ENCODE measurements around the gene SPECC1L. TPM values are rescaled to one million over a fixed set of nuclear protein-coding genes. Genes with fewer than 3 reads are reported as not detected.

Gene SPECC1L
- total RNA-seq, 1 experiment from 2014 or later = 52.2 TPM

GRCh38 chr22:24407278-24407665, 136.6 kb downstream of the SPECC1L start:
- CTCF ChIA-PET = interaction anchor here (1.0 kb wide), 1 partner anchor 8 kb away, joined by 3 read pairs; no protein-coding TSS in a partner anchor
- BruUV-seq (replicated peaks) = no TSS peak
- intact Hi-C loops (cut with micrococcal nuclease; ENCODE audit: unreplicated experiment) = no loop called here
- H3K27ac Mint-ChIP-seq (ENCODE audit: unreplicated experiment) = no peak overlapping the region
- peaks cover 26% of the 10 kb centered on the region for H3K36me3 Mint-ChIP-seq (ENCODE audit: insufficient read depth, unreplicated experiment)
- no peaks in the 10 kb centered on the region for H3K27me3 Mint-ChIP-seq (ENCODE audit: unreplicated experiment)
- no peaks in the 10 kb centered on the region for H3K9me3 Mint-ChIP-seq (ENCODE audit: low read depth, unreplicated experiment)
- H3K4me1 Mint-ChIP-seq (ENCODE audit: low read depth, unreplicated experiment) = peaks cover 27% of the 10 kb centered on the region
- no peak overlapping the region for H3K4me3 Mint-ChIP-seq (ENCODE audit: low read depth, unreplicated experiment)
- no peak for TF ChIP-seq CTCF (IDR thresholded peaks at IDR 0.05; ENCODE audit: unreplicated experiment)
- no peak for DNase-seq

- H3K27ac Mint-ChIP-seq (ENCODE audit: unreplicated experiment) = no peak overlapping the region
These were observed 137.3 kb downstream of the SPECC1L start for GRCh38 chr22:24407884-24408283.

GRCh38 chr22:24408630-24409029, 138.0 kb downstream of the SPECC1L start:
- intact Hi-C loops (cut with micrococcal nuclease; ENCODE audit: unreplicated experiment) = no loop called here
- no peaks in the 10 kb centered on the region for H3K27me3 Mint-ChIP-seq (ENCODE audit: unreplicated experiment)
- H3K4me1 Mint-ChIP-seq (ENCODE audit: low read depth, unreplicated experiment) = peaks cover 14% of the 10 kb centered on the region
- CTCF ChIA-PET = interaction anchor here (1.4 kb wide), 1 partner anchor 113 kb away, joined by 3 read pairs; no protein-coding TSS in a partner anchor
- no peak overlapping the region for H3K27ac Mint-ChIP-seq (ENCODE audit: unreplicated experiment)
- no peak for TF ChIP-seq CTCF (IDR thresholded peaks at IDR 0.05; ENCODE audit: unreplicated experiment)
- H3K9me3 Mint-ChIP-seq (ENCODE audit: low read depth, unreplicated experiment) = no peaks in the 10 kb centered on the region
- H3K36me3 Mint-ChIP-seq (ENCODE audit: insufficient read depth, unreplicated experiment) = peaks cover 20% of the 10 kb centered on the region
- no TSS peak for BruUV-seq (replicated peaks)
- no peak for DNase-seq
- no peak overlapping the region for H3K4me3 Mint-ChIP-seq (ENCODE audit: low read depth, unreplicated experiment)

More at GRCh38 chr22:24407884-24408283, 137.3 kb downstream of the SPECC1L start:
- no peak for TF ChIP-seq CTCF (IDR thresholded peaks at IDR 0.05; ENCODE audit: unreplicated experiment)
- Mint-ChIP-seq H3K4me1 (ENCODE audit: low read depth, unreplicated experiment) (peaks cover 21% of the 10 kb centered on the region), H3K27me3 (ENCODE audit: unreplicated experiment) (no peaks in the 10 kb centered on the region), H3K36me3 (ENCODE audit: insufficient read depth, unreplicated experiment) (peaks cover 20% of the 10 kb centered on the region), H3K4me3 (ENCODE audit: low read depth, unreplicated experiment) (no peak overlapping the region), H3K9me3 (ENCODE audit: low read depth, unreplicated experiment) (no peaks in the 10 kb centered on the region)
- CTCF ChIA-PET = interaction anchor here (1.0 kb wide), 1 partner anchor 8 kb away, joined by 3 read pairs; no protein-coding TSS in a partner anchor
- no peak for DNase-seq
- no TSS peak for BruUV-seq (replicated peaks)
- intact Hi-C loops (cut with micrococcal nuclease; ENCODE audit: unreplicated experiment) = no loop called here

- H3K36me3 Mint-ChIP-seq (ENCODE audit: insufficient read depth, unreplicated experiment) = peaks cover 21% of the 10 kb centered on the region
- no peak overlapping the region for H3K27ac Mint-ChIP-seq (ENCODE audit: unreplicated experiment)
- H3K4me1 Mint-ChIP-seq (ENCODE audit: low read depth, unreplicated experiment) = peaks cover 3% of the 10 kb centered on the region
These were observed 139.1 kb downstream of the SPECC1L start for GRCh38 chr22:24409707-24410106.

More at GRCh38 chr22:24409707-24410106, 139.1 kb downstream of the SPECC1L start:
- no peak for TF ChIP-seq CTCF (IDR thresholded peaks at IDR 0.05; ENCODE audit: unreplicated experiment)
- intact Hi-C loops (cut with micrococcal nuclease; ENCODE audit: unreplicated experiment) = no loop called here
- no peaks in the 10 kb centered on the region for H3K9me3 Mint-ChIP-seq (ENCODE audit: low read depth, unreplicated experiment)
- H3K27me3 Mint-ChIP-seq (ENCODE audit: unreplicated experiment) = no peaks in the 10 kb centered on the region
- no TSS peak for BruUV-seq (replicated peaks)
- CTCF ChIA-PET = interaction anchor here (1.4 kb wide), 1 partner anchor 112 kb away, joined by 3 read pairs; no protein-coding TSS in a partner anchor
- DNase-seq = no peak
- no peak overlapping the region for H3K4me3 Mint-ChIP-seq (ENCODE audit: low read depth, unreplicated experiment)

Measured in Calu3 (cell line).